NOMO-1 (cell line): Measurements from ENCODE around the gene ATP6V0E1.
"Not testable (repeated sequence)": the region's sequence is repeated elsewhere in the genome, so short reads cannot be mapped to it uniquely, and the experiment has no call there.

ENCODE experiments used
- DNase-seq, 2 experiments: peaks; one replicate each; lab custom pipeline; 2025; ENCODE audit not compliant: unreplicated experiment in 2 of 2; lab: John Stamatoyannopoulos, UW

ATP6V0E1 gene

GRCh38 chr5:173069671-173070070 lies 86.1 kb downstream of the ATP6V0E1 start:
- DNase-seq, result peak in 1 of 2 experiments; percentile 3

GRCh38 chr5:173075137-173075843 lies 91.7 kb downstream of the ATP6V0E1 start:
- no peak for DNase-seq

GRCh38 chr5:173075970-173076369 lies 92.4 kb downstream of the ATP6V0E1 start:
- DNase-seq, result no peak

- not testable (repeated sequence) for DNase-seq
Measured at GRCh38 chr5:173076471-173076870, 92.9 kb downstream of the ATP6V0E1 start.

- no peak for DNase-seq
Measured at GRCh38 chr5:173078878-173079277, 95.3 kb downstream of the ATP6V0E1 start.
